ENCODE data around the gene GET3.

- TF ChIP-seq POLR2A (IDR thresholded peaks at IDR 0.05; ENCODE audit: low read depth, low read length), result no peak; the same call in 1 of the 2 replicates
- TF ChIP-seq CTCF (conservative IDR thresholded peaks at IDR 0.05; ENCODE audit: low read depth, low read length), result no peak
- no peak for TF ChIP-seq MAFK (IDR thresholded peaks at IDR 0.05; ENCODE audit: low read depth, low read length)
These were observed 44.8 kb downstream of the GET3 start for GRCh38 chr19:12782174-12782423.
